Lower lobe of right lung (tissue), 2 donors: ENCODE data around the gene SYT14. TPM values are rescaled to one million over a fixed set of nuclear protein-coding genes. Genes with fewer than 3 reads are reported as not detected.

Source experiments
- ATAC-seq, 2 donors: fragments of 200-7000 bp; cut with Tn5 transposase; one replicate each; pipeline ENCODE4 v1.9.1; 2020 to 2022; ENCODE audit warnings: mild to moderate bottlenecking in 2 of 2, moderate library complexity in 2 of 2
- DNase-seq: peaks from one replicate; pipeline ENCODE4 v3.0.0-alpha.2; 2020
- H3K27ac ChIP-seq: fragments of 200-600 bp; one replicate; pipeline ENCODE4 v1.8.0; 2022
- H3K27me3 ChIP-seq: fragments of 200-600 bp; one replicate; pipeline ENCODE4 v1.8.0; 2022; ENCODE audit warnings: low read depth
- H3K36me3 ChIP-seq: fragments of 200-600 bp; one replicate; pipeline ENCODE4 v1.8.0; 2022; ENCODE audit warnings: mild to moderate bottlenecking
- H3K4me1 ChIP-seq: fragments of 200-600 bp; one replicate; pipeline ENCODE4 v1.8.0; 2022
- H3K4me3 ChIP-seq: fragments of 200-600 bp; one replicate; pipeline ENCODE4 v1.8.0; 2022; ENCODE audit warnings: mild to moderate bottlenecking
- H3K9me3 ChIP-seq: fragments of 200-600 bp; one replicate; pipeline ENCODE4 v1.8.0; 2022
- CTCF ChIP-seq: fragments of 200-600 bp; IDR thresholded peaks from one replicate; pipeline ENCODE4 v1.8.0; 2022; ENCODE audit warnings: antibody characterized with exemption, mild to moderate bottlenecking
- intact Hi-C: fragments of 100-400 bp; cut with DNase I; formaldehyde crosslinking; loops from one replicate; pipeline ENCODE4 v1.11.0; 2022
- total RNA-seq: library from RNA; stranded (reverse); fragmentation: NEBNext Ultra II Directional; extraction: Animal tissue kit (Norgen Biotek cat#: 25700); gene quantifications from one replicate; pipeline ENCODE4 v1.2.1, GENCODE V29; 2021
- donor health status: DM: no; HTN: yes; CAD: no; lungs with severe emphysema.

SYT14 gene
- total RNA-seq, 1 donor from 2014 or later = not detected

GRCh38 chr1:210021145-210021860, 83.3 kb downstream of the SYT14 start:
- TF ChIP-seq CTCF = no peak
- H3K4me1 ChIP-seq = no peaks in the 10 kb centered on the region
- ATAC-seq (no peak), DNase-seq (no peak)
- no peaks in the 10 kb centered on the region for H3K36me3 ChIP-seq
- no peaks in the 10 kb centered on the region for H3K27me3 ChIP-seq
- H3K9me3 ChIP-seq = no peaks in the 10 kb centered on the region
- no peak overlapping the region for H3K27ac ChIP-seq
- intact Hi-C loops = no loop called here
- no peak overlapping the region for H3K4me3 ChIP-seq

- Histone ChIP-seq H3K4me1 (no peaks in the 10 kb centered on the region), H3K27me3 (no peaks in the 10 kb centered on the region), H3K27ac (no peak overlapping the region), H3K4me3 (no peak overlapping the region), H3K36me3 (no peaks in the 10 kb centered on the region), H3K9me3 (no peaks in the 10 kb centered on the region)
- intact Hi-C loops = no loop called here
- TF ChIP-seq CTCF = no peak
- ATAC-seq (no peak), DNase-seq (no peak)
Measured at GRCh38 chr1:210022044-210022443, 84.0 kb downstream of the SYT14 start.

GRCh38 chr1:210024282-210024681, 86.3 kb downstream of the SYT14 start:
- H3K4me1 ChIP-seq = no peaks in the 10 kb centered on the region
- H3K27me3 ChIP-seq = no peaks in the 10 kb centered on the region
- intact Hi-C loops = no loop called here
- no peak for TF ChIP-seq CTCF
- H3K36me3 ChIP-seq = no peaks in the 10 kb centered on the region
- no peak overlapping the region for H3K4me3 ChIP-seq
- no peak for DNase-seq
- ATAC-seq = no peak
- no peak overlapping the region for H3K27ac ChIP-seq
- H3K9me3 ChIP-seq = no peaks in the 10 kb centered on the region

GRCh38 chr1:210024996-210025395, 87.0 kb downstream of the SYT14 start:
- Histone ChIP-seq H3K9me3 (no peaks in the 10 kb centered on the region), H3K27me3 (no peaks in the 10 kb centered on the region), H3K4me1 (no peaks in the 10 kb centered on the region), H3K36me3 (no peaks in the 10 kb centered on the region), H3K27ac (no peak overlapping the region), H3K4me3 (no peak overlapping the region)
- no peak for TF ChIP-seq CTCF
- ATAC-seq (no peak), DNase-seq (no peak)
- intact Hi-C loops = no loop called here

GRCh38 chr1:210025870-210026269, 87.9 kb downstream of the SYT14 start:
- Histone ChIP-seq H3K9me3 (no peaks in the 10 kb centered on the region), H3K4me3 (no peak overlapping the region), H3K27ac (no peak overlapping the region), H3K36me3 (no peaks in the 10 kb centered on the region), H3K4me1 (no peaks in the 10 kb centered on the region), H3K27me3 (no peaks in the 10 kb centered on the region)
- DNase-seq = no peak
- intact Hi-C loops = no loop called here
- no peak for ATAC-seq
- TF ChIP-seq CTCF = no peak
